Measurements from ENCODE around the gene RARA.

RARA gene

DNA sequence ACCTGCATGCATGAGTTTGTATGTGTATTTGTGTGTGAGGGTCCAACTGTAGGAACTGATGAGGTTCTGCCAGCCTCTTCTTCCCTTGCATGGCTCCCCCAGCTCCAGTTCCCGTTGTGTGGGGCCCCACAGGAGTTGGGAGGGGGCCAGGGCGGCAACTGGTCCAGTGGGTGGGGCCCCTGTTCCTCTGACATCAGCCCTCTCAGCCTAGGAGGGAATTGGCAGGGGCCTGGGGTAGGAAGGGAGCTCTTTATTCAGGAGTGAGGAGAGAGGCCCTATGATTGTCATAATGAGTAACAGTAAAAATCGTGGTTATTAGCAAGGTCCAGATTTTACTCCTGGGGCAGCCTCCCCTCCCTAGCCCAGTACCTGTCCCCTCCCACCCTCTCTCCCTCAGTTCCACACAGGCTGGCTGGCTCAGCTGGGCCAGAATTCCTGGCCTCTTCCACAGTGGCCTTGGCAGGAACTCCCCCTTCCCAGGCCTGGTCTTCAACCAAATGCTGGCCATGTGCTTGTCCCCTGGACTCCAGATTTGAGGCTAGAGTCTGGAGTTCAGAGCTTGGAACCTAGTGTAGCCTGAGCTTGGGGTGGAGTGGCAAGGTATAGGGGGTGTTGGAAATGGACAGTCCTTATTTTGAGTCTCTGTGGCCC is 18.9 kb downstream of the RARA start:
- DNase-seq (ENCODE audit: low read depth in 2 of 3, low spot score in 1 of 3) = no peak

DNA sequence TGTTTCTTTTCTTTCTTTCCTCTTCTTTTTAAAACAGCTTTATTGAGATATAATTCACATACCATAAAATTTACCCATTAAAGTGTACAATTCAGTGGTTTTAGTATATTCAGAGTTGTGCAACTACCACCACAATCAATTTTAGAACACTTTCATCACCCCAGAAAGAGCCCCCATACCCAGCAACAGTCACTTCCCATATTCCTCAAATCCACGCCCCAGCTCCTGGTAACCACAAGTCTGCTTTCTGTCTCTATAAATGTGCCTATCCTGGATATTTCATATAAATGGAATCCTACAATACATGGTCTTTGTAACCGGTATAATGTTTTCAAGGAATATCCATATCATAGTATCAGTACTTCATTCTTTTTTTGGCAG is 19.4 kb downstream of the RARA start:
- DNase-seq (ENCODE audit: low read depth in 2 of 3, low spot score in 1 of 3) = no peak

- DNase-seq (ENCODE audit: low read depth in 2 of 3, low spot score in 1 of 3) = no peak
These were observed 21.1 kb downstream of the RARA start for GRCh38 chr17:40329839-40330794.

DNA sequence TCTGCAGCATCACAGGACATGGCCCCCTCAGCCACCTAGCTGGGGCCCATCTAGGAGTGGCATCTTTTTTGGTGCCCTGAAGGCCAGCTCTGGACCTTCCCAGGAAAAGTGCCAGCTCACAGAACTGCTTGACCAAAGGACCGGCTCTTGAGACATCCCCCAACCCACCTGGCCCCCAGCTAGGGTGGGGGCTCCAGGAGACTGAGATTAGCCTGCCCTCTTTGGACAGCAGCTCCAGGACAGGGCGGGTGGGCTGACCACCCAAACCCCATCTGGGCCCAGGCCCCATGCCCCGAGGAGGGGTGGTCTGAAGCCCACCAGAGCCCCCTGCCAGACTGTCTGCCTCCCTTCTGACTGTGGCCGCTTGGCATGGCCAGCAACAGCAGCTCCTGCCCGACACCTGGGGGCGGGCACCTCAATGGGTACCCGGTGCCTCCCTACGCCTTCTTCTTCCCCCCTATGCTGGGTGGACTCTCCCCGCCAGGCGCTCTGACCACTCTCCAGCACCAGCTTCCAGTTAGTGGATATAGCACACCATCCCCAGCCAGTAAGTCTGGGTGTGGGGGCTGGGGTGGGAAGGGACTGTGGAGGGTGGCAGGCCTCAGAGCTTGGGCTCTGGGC is 22.0 kb downstream of the RARA start:
- no peak for DNase-seq (ENCODE audit: low read depth in 2 of 3, low spot score in 1 of 3)

DNA sequence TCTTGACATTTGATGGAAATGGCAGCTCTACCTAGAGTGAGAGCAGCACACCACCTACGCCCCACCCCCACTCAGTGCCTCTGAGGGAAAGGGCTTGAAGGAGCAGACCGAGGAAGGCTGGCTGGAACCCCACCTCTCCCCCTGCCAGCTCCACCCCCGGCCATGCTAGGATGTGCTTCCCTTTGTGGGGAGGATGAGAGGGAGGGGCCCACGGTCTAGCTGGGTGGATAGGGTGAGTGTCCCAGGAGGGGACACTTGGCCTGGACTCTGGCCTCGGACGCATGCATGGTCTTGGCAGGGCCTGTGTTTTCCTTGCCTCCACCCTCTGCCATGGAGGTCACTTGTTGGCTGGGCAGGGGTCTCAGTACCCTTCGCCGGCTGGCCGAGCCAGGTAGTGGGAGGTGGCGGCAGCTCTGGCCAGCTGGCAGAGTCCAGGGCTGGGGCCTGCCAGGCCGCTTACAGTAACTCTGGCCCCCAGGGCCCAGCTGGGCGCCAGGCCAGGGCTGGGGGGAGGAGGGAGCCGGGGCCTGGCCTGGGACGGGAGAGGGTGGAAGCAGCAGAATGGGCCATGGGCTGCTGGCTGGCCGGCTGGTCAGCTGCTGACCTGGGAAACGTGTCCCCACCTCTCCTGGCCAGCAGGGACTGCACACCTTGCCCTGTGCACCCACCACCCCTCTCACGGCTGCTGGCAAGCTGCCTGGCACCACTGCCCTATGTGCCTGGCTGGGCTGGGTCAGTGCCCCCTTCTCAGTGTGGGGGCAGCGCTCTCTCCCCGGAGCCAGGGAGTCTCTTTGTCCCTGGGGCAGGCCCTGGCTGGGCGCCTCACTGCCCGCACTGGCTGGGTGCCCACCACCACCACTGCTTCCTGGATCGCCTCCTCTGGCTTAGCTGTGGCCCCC is 23.0 kb downstream of the RARA start:
- DNase-seq (ENCODE audit: low read depth in 2 of 3, low spot score in 1 of 3) = no peak

GRCh38 chr17:40333781-40334448 is 24.9 kb downstream of the RARA start:
- DNase-seq (ENCODE audit: low read depth in 2 of 3, low spot score in 1 of 3) = no peak

- DNase-seq (ENCODE audit: low read depth in 2 of 3, low spot score in 1 of 3) = no peak
These were observed 26.6 kb downstream of the RARA start for GRCh38 chr17:40335620-40336019.

DNA sequence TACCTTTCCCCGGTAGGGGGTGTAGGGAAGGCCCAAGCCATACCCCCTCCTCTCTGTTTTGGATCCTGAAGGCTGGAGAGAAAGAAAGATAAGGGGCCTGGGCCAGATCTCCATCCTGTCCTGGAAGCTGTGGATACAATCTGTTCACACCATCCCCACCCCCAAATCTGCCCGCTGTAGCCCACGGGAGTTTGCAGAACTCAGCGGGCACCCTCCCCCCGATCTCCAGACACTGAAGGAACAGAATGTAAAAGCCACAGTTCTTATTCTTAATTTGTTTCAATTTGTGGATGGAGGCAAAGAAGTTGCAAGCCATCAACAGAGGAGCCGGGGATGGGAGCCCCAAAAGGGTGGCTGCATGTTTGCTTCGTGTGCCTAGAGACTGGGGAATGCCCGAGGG is 28.4 kb downstream of the RARA start:
- DNase-seq (ENCODE audit: low read depth in 2 of 3, low spot score in 1 of 3) = no peak

DNA sequence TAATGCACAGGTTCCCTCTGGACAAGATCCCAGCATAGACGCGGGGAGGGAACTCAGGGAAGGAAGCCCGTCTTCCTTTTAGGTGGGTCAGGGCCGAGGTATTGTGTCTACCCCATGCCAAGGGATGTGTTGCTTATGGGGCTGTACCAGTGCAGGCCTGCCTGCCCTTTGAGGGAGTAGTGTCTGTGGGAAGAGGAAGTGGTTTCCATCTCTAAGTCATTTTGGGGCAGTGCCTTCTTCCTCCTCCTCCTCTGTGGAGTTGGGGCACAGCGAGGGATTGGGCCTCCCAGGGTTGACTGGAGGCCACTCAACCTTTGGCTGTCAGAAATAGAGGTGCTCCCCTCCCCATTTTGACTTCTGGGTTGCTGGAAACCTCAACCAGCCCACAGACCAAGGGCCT is 29.1 kb downstream of the RARA start:
- no peak for DNase-seq (ENCODE audit: low read depth in 2 of 3, low spot score in 1 of 3)

DNA sequence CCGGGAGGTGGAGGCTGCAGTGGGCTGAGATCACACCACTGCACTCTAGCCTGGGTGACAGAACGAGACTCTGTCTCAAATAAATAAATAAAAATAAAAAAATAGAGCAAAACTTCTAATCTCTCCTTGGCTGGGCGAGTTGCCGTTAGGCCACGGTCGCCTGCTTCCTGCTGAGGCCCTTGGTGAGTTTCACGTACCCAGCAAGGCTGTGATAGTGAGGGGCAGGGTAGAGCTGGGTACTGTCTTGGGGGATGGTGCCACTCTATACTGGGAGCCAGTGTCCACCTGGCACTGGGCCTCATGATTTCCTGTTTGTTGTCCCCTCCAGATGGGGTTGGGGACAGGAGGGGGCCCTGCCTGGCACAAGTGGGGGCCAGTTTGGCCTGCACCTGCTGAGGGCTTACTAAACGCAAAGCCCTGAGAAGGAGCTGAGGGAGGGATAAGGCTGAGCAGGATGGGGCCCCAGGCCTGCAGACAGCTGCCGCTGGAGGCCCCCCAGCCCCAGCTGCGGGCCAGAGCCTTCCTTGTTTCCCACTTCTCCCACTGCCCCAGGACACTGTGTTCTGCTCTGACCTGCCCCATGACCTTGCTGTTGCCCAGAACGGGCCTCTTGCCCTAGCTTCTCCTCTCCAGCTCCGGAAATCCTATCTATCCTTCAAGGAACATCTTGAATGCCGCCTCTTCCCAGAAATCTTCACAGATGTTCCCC is 30.1 kb downstream of the RARA start:
- no peak for DNase-seq (ENCODE audit: low read depth in 2 of 3, low spot score in 1 of 3)

GRCh38 chr17:40340327-40340726 is 31.3 kb downstream of the RARA start:
- no peak for DNase-seq (ENCODE audit: low read depth in 2 of 3, low spot score in 1 of 3)

DNA sequence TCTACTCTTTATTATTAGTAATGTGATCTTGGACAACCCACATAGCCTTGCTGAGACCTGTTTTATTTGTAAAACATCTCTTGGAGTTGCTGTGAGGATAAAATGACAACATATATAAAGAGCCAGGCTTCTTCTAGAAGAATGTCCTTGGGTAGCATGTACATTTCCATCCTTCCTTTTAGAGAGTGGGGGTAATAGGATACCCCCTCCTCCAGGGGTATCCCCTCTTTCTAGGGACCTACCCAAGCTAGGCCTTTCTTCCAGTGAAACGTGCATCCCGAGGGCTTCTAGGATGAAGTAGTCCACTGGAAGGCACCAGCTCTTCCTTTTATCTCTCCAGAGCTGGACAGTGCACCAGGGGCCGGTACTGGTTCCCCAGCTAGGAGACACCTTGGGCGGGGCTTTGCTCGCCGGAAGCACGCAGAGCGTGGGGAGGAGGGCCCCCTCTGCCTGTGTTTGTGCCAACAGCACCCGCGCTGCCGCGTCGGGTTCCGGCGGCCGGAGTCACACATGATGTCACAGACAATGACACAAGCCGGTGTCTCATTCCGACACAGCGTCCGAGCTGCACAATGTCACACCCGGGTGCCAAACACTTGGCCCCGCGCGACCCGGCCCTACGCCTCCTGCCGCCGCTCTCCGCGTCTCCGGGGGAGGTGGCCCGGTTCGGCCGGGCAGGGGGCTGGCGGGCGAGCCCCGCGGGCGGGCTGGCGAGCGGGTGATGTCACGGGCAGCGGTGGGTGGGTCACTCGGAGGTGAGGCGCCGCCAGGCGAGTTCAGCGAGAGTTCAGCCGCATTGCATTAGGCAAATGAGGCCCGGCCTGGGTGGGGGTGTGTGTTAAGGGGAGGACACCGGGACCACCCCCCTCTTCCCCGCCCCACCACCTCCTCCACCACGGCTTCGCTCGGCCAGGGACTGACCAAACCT is 32.2 kb downstream of the RARA start:
- DNase-seq (ENCODE audit: low read depth in 2 of 3, low spot score in 1 of 3) = peak; percentile 58 to 75 (median 74)

DNA sequence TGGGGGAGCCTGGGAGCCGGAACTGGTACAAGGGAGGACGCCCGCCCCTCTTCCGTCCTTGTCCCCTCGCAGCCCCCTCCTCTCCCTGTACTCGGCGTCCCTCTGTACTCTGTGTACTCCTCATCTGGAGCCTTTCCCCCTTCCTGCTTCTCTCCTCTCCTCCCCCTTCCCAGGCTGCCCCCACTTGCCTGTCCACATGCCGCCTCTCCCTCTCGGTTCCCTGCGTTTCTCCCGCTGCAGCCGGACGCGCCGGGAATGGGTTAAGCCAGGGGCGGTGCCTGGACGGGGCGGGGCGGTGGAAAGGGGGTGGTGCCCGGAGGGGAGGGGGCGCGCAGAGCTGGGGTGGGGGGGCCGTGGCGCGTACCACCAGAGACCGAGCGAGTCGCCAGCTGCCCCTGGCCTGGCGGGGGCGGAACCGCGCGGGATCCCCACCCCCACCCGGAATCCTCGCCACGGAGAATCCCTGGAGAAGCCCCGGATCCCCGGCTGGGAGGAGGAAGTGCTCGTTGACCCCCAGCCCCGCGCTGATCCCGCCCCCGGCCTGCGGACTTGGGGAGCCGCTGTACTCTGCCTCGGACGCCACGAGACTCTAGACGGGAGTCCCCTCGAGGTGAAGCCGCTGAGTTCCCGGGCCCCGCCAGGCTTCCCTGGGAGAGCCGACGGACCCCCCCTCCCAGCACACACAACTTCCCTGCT is 33.0 kb downstream of the RARA start:
- DNase-seq (ENCODE audit: low read depth in 2 of 3, low spot score in 1 of 3) = no peak

- no peak for DNase-seq (ENCODE audit: low read depth in 2 of 3, low spot score in 1 of 3)
These were observed 33.7 kb downstream of the RARA start for GRCh38 chr17:40342504-40343218.

DNA sequence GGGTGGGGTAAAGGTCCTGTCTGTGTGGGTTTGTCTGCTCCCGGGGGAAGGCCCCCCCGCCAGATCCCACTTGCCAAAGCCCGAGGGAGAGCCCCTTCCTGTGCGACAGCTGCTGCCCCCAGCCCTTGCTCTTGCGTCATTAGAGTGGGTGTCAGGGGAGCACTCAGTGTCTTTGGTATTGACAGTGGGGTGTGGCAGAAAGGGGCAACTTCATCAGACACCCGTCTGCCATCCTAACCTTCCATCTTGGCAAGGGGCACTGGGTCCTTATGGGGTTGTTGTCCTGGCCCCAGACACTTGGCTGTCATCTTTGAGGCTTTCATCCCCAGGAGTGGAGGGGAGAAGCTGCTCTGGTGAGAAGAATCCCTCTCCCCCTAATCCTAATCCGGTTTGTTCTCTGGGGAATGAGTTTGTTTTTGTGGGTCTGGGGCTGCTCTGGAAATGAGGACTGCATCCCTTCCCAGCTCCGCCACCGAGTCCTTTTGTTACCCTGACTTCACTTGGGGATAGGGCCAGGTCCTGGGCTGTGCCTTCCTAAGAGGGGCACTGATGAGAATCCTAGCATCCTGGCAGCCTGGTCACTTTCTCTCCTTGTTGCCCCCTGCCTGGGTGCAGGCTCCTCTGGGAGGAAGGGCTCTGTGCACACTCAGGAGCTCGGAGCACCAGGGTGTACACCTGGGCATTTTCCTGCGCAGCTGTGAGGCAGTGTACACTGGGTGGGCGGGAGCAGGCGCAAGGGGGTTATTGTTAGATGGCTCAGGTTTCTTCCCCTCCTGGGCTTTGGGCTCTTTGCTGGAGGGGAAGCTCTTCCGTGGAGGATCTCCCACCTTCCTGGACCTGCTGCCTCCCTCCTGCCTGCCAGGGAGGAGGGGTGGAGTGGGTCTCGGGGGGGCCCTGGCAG is 34.5 kb downstream of the RARA start:
- no peak for DNase-seq (ENCODE audit: low read depth in 2 of 3, low spot score in 1 of 3)

GRCh38 chr17:40344421-40345160 is 35.6 kb downstream of the RARA start:
- DNase-seq (ENCODE audit: low read depth in 2 of 3, low spot score in 1 of 3) = no peak

Data from stimulated activated CD4-positive, alpha-beta T cell treated with anti-CD3 and anti-CD28 coated beads, Interleukin-12 subunit alpha, Interleukin-12 subunit beta, amount 100 ng/mL, for 48 hours (primary cell).